Left renal pelvis (tissue), 4 donors: ENCODE measurements around the gene ZP3. TPM values are rescaled to one million over a fixed set of nuclear protein-coding genes. Genes with fewer than 3 reads are reported as not detected.
"Not testable (repeated sequence)": the region's sequence is repeated elsewhere in the genome, so short reads cannot be mapped to it uniquely, and the experiment has no call there.

Experiments
- DNase-seq, 4 donors: peaks; one replicate each; pipeline ENCODE4 v3.0.0-alpha.2; 2013; ENCODE audit warnings: low read depth in 4 of 4, low spot score in 3 of 4
- polyA plus RNA-seq, 4 donors: library from polyadenylated mRNA; unstranded; fragments of 120-200 nt; gene quantifications; one replicate each; pipeline ENCODE4 v1.2.1, GENCODE V29; 2013; ENCODE audit not compliant: insufficient read length in 4 of 4

ZP3 gene
- polyA plus RNA-seq, 4 donors: 0.85 to 8.8 (median 2.6) TPM

DNA sequence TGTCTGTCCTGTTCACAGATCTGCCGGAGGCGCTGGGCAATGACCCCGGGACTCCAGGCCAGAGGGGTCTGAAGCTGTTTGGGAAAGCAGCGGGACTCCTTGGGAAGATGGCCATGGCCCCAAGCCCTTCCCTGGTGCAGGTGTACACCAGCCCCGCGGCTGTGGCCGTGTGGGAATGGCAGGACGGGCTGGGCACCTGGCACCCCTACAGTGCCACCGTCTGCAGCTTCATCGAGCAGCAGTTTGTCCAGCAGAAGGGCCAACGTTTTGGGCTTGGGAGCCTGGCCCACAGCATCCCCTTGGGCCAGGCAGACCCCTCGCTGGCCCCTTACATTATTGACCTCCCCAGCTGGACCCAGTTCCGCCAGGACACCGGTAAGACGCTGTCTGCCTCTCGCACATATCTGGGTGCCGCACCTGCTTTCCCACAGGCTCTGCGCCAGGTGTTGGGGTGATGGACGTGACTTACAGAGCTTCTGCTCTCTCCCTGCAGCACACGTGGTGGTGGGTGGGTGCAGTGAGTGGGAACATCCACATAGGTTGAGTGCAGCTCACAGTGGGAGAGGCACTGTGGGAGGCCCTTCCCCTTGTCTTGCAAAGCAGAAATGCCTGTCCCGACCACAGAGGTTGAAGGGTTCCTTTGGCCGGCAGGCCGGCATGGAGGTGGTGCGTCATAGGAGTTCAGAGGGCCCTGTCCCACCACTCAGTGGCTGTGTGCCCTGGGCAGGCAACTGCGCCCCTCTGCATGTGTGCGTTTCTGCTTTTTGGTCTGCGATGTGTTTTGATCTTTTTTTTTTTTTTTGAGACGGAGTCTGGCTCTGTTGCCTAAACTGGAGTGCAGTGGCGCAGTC lies 55.9 kb downstream of the ZP3 start:
- not testable (repeated sequence) for DNase-seq

DNA sequence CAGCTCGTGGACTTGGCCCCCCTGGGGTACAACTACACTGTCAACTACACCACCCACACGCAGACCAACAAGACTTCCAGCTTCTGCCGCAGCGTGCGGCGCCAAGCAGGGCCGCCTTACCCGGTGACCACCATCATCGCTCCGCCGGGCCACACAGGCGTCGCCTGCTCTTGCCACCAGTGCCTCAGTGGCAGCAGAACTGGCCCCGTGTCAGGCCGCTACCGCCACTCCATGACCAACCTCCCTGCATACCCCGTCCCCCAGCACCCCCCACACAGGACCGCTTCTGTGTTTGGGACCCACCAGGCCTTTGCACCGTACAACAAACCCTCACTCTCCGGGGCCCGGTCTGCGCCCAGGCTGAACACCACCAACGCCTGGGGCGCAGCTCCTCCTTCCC lies 57.9 kb downstream of the ZP3 start:
- DNase-seq: not testable (repeated sequence)

DNA sequence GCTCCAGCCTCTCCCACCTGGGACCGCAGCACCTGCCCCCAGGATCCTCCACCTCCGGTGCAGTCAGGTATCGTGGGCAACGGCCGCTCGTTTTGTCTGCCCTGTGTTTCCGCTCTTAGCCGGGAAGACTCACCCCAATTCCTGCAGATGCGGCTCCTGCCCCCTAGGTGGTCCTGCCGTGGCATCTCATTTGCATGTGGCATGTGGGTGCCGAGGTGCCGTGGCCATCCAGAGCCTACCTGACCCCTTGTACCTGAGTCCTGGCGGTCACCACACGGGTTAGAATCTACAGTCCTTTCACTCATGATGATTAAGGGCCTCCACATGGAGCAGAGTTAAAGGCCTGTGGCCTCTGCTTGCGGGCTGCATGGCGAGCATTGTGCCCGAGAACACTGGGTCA lies 58.3 kb downstream of the ZP3 start:
- DNase-seq: not testable (repeated sequence)

DNA sequence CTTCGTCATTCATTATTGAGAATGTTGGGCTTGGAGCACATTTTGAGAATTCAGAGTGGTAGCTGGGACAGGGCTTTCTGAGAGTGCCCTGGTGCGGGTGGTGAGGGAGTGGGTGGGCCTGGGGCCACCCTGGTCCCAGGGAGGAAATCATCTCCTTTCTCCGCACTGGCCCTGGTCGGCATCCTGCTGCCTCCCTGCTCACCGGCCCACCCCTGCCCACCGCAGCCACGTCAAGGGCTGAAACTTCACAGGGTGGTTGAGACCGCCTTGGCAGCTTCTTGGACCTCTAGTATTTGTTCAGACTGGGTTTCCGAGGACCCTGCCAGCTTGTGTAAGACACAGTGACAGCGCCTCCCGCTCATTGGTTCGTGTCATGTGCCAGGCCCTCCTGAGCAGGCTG lies 59.7 kb downstream of the ZP3 start:
- DNase-seq: not testable (repeated sequence)

DNA sequence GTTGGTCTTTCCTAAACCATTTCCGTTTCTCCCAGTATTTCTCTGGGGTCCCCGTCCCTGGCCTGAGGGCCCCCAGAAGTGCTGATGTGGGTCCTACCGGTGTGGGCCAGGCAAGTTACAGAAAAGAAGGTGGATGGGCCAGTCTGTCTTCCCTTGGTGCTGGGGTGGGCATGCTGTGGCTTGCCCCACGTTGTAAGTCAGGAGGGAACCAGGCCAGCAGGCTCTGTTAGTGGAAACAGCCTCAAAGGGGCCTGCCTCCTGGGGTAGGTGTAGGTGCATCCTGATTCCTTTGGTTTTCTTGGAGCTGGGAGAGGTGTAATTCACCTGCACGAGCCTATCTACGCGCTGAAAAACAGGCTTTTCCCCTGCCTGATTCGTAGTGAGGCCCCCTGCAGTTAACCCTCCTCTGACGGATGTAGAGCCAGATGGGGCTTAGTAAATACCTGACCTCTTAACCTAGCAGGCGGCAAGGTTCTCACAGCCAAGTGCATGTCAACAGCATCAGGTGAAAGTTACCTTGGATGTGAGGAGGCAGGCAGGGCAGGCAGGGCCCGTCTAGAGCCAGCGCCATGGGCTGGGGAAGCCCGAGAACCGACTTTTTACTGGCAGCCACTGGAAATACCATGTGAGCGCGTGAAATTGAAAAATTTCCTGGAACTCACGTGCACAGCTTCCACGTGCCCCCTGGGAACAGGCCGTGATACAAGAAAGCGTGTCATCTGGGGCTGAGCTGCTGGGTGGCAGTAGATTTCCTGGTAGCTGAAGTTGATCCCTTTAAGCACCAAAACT lies 61.3 kb downstream of the ZP3 start:
- DNase-seq: not testable (repeated sequence)

DNA sequence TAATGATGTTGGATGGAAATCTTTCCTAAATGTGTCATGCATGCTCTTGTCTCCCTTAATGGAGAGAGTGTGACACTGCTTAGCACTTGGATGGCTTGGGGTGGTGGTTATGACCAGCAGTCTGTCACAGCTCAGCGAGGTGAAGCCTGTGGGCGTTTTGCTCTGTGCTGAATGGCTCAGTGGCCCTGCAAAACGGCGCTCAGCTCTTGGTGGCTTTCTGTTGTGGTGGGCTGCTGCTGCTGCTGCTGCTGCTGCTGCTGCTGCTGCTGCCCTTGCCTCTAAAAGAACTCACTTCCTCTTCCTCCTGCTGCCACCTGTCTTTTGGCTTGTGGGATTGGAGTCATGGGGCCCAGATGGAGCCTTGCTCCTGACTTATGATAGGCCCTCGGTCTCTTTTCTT lies 61.9 kb downstream of the ZP3 start:
- DNase-seq: not testable (repeated sequence)

DNA sequence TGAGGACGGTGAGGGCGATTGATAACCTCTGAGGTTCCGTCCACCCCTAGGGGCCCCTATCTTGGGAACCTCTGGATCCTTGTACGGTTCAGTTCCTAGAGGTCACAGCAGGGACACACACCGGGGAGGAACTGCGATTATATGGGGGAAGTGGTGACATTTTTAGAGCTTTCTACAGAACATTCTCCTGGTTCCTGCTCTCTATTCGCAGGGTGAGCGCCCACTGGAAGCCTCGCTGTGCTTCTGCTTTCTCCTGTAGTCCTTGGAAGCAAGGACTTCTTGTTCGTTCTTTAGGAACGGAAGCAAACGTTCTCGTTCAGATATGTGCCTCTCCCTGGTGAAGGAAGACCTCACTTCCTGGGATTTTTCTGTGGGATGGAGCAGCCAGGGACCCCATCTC lies 63.2 kb downstream of the ZP3 start:
- not testable (repeated sequence) for DNase-seq

Other genes with a start within 250 kb of the ZP3 start
- 1 to 10 TPM in 2 of 4 donors, under 1 TPM in 2; 0.14 to 2.2 (median 1.2) TPM for gene SRRM3, start 223.1 kb upstream of the ZP3 start, polyA plus RNA-seq
- gene HSPB1, start 122.3 kb upstream of the ZP3 start, polyA plus RNA-seq: 100 to 1,000 TPM; 135 to 257 (median 157) TPM
- 100 to 1,000 TPM in 3 of 4 donors, 10 to 100 TPM in 1; 99.6 to 138 (median 127) TPM for gene YWHAG, start 66.0 kb upstream of the ZP3 start, polyA plus RNA-seq
- 1 to 10 TPM; 2.6 to 6.3 (median 3.8) TPM for gene SSC4D, start 15.3 kb upstream of the ZP3 start, polyA plus RNA-seq
- 10 to 100 TPM in 1 of 4 donors, 1 to 10 TPM in 3; 6.2 to 11.4 (median 8.4) TPM for gene DTX2, start 36.8 kb downstream of the ZP3 start, polyA plus RNA-seq
- gene UPK3B, start 85.6 kb downstream of the ZP3 start, polyA plus RNA-seq: 1 to 10 TPM; 1.3 to 4.7 (median 3.5) TPM
- 1 to 10 TPM in 3 of 4 donors, under 1 TPM in 1; 0.97 to 3.7 (median 1.8) TPM for gene SPDYE16, start 118.3 kb downstream of the ZP3 start, polyA plus RNA-seq
- gene POMZP3, start 202.3 kb downstream of the ZP3 start, polyA plus RNA-seq: 10 to 100 TPM; 11.0 to 20.3 (median 15.6) TPM